Left renal pelvis (tissue), 4 donors: ENCODE results near the gene DYNLT2. TPM values are rescaled to one million over a fixed set of nuclear protein-coding genes. Genes with fewer than 3 reads are reported as not detected.

Experiments
- DNase-seq, 4 donors: peaks; one replicate each; pipeline ENCODE4 v3.0.0-alpha.2; 2013; ENCODE audit warnings: low read depth in 4 of 4, low spot score in 3 of 4
- polyA plus RNA-seq, 4 donors: library from polyadenylated mRNA; unstranded; fragments of 120-200 nt; gene quantifications; one replicate each; pipeline ENCODE4 v1.2.1, GENCODE V29; 2013; ENCODE audit not compliant: insufficient read length in 4 of 4

DYNLT2 gene
- polyA plus RNA-seq, result 10 to 100 TPM in 1 of 4 donors, 1 to 10 TPM in 3; 2.7 to 10.5 (median 8.7) TPM

GRCh38 chr6:169751242-169752073 is at the start of gene DYNLT2, which contains the start of gene ERMARD:
Gene DYNLT2 (minus strand): TSS chr6:169751572. CDS start chr6:169751458, 114 bp downstream.
Gene ERMARD (plus strand): TSS chr6:169751622. CDS start chr6:169751658, 36 bp downstream.
- peak; percentile 85 to 94 (median 92) for DNase-seq

- no peak for DNase-seq
Observed at GRCh38 chr6:169800668-169801395, 49.5 kb upstream of the DYNLT2 start.

GRCh38 chr6:169800116-169800667 is 48.8 kb upstream of the DYNLT2 start:
- DNase-seq, result no peak

GRCh38 chr6:169799474-169799926 is 48.1 kb upstream of the DYNLT2 start:
- no peak for DNase-seq

- DNase-seq, result no peak
Observed at GRCh38 chr6:169798764-169799473, 47.5 kb upstream of the DYNLT2 start.

GRCh38 chr6:169795196-169795595 is 43.8 kb upstream of the DYNLT2 start:
- DNase-seq, result no peak

GRCh38 chr6:169794317-169795055 is 43.1 kb upstream of the DYNLT2 start:
- no peak for DNase-seq

- no peak for DNase-seq
Observed at GRCh38 chr6:169793408-169793807, 42.0 kb upstream of the DYNLT2 start.

- DNase-seq, result no peak
Observed at GRCh38 chr6:169792306-169793015, 41.1 kb upstream of the DYNLT2 start.

GRCh38 chr6:169791721-169792131 is 40.4 kb upstream of the DYNLT2 start:
- no peak for DNase-seq

GRCh38 chr6:169789944-169790927 is 38.9 kb upstream of the DYNLT2 start:
- DNase-seq, result peak in 3 of 4 donors; percentile 57 to 69 (median 64)

- DNase-seq, result no peak
Observed at GRCh38 chr6:169789146-169789943, 38.0 kb upstream of the DYNLT2 start.

- DNase-seq, result no peak
Observed at GRCh38 chr6:169788809-169789145, 37.4 kb upstream of the DYNLT2 start.

GRCh38 chr6:169787797-169788196 is 36.4 kb upstream of the DYNLT2 start:
- no peak for DNase-seq

- no peak for DNase-seq
Observed at GRCh38 chr6:169786349-169786748, 35.0 kb upstream of the DYNLT2 start.

- no peak for DNase-seq
Observed at GRCh38 chr6:169785566-169785965, 34.2 kb upstream of the DYNLT2 start.

GRCh38 chr6:169784821-169785340 is 33.5 kb upstream of the DYNLT2 start:
- DNase-seq, result no peak
